COR-L47 (cell line): ENCODE results near the gene GLMP.

Experiments
- DNase-seq: peaks from one replicate; lab custom pipeline; 2025; lab: John Stamatoyannopoulos, UW

The GLMP gene

GRCh38 chr1:156285437-156285836 lies 10.0 kb downstream of the GLMP start:
- no peak for DNase-seq

- DNase-seq: no peak
Measured at GRCh38 chr1:156284757-156285156, 10.7 kb downstream of the GLMP start.

GRCh38 chr1:156284112-156284511 lies 11.4 kb downstream of the GLMP start, which contains the start of gene TMEM79:
Gene TMEM79, plus strand, starts transcription at chr1:156284325. Its CDS starts 902 bp downstream, at chr1:156285227.
- no peak for DNase-seq

GRCh38 chr1:156283521-156283920 lies 12.0 kb downstream of the GLMP start:
- no peak for DNase-seq

DNA sequence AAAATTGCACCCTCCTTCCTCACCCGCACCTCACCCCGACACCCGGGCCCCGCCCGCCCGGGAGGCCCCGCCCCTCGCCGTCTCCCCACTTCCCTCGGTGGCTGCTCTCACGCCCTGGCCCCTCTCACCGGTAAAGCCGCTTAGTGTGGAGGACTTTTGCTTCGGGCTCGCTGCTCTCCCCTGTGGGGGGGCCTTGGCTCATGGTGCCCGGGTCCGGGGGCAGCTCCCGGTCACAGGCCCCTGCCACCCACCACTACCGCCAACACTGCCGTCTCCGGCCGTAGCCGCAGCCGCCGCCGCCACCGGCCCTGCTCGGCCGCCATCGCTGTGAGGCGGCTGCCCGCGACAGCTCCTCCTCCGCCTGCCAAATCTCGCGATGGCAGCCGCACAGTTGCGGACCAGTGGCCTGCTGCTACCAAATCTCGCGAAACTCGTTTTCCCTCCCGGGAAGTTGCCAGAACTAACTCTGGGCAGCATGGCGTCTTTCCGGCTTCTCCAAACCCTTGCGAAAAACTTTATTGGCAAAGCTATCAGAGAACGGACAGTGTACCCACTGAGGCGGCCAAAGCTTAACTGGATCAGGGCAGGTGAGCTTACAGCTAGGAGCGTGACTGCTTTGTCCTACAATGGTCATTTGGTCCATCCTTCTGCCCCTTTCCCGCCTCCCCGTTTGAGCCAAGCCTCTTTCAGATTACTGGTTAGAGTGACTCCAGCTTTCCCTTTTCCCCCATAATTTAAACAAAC lies 12.8 kb downstream of the GLMP start, which contains the start of gene SMG5:
SMG5 (minus strand) TSS at position 347 of the 744 bp plus-strand sequence; CDS start at position 202, 145 bp downstream.
- DNase-seq: peak; percentile 97

GRCh38 chr1:156281693-156282478 lies 13.6 kb downstream of the GLMP start:
- peak; percentile 21 for DNase-seq

DNA sequence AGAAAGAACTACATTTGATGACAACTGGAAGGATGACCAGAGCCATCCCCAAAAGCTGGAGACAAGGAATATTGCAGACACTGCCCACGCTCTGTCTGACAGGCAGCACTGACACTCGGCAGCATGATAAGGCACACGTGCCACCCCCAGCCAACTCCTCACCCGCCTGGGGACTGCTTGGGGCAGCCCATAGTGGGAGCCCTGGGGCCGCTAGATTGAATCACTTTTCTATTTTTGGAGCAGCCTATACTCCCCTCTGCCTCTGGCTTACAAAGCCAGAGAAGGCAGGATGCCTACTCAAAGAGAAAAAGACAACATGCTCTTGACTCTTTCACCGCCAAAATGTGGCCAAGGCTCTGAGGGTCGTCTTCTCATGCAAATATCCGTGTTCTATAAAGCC lies 14.2 kb downstream of the GLMP start:
- no peak for DNase-seq

- DNase-seq: no peak
Measured at GRCh38 chr1:156279837-156280236, 15.6 kb downstream of the GLMP start.

- DNase-seq: no peak
Measured at GRCh38 chr1:156276966-156277381, 18.5 kb downstream of the GLMP start.

DNA sequence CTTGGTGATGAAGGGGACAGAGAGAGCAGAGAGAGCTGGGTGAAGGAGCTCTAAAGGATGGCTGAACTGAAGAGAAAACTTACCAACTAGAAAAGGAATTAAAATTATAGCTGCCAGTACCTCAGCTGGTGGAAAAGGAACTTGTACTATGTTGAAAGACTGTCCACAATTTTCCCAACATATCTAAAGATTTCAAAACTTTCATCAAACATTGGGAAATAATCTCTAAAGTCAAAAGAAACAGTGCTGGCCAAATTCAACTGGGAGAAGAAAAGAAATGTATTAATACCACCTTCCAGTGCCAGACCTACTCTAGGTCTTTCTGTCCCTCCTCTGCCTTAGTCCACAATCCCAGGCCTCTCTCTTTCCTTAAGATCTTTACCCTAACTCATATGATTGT lies 18.9 kb downstream of the GLMP start:
- DNase-seq: no peak

DNA sequence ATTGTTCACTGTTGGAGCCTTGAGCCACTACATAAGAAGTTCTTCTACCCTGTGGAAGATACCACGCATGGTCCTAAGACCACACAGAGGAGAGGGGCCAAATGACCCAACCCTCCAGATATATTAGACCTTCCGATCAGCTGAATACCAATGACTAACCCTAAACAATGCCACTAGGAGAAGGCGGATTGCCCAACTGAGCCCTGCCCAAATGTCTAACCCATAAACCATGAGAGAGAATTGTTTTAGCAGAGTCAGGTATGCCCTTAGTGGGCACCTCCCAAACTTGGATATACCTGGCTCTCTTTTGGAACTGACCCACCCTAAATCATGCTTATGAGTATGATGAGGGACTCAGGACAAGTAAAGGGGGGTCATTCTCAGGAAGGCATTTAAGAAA lies 25.2 kb downstream of the GLMP start:
- DNase-seq: no peak

DNA sequence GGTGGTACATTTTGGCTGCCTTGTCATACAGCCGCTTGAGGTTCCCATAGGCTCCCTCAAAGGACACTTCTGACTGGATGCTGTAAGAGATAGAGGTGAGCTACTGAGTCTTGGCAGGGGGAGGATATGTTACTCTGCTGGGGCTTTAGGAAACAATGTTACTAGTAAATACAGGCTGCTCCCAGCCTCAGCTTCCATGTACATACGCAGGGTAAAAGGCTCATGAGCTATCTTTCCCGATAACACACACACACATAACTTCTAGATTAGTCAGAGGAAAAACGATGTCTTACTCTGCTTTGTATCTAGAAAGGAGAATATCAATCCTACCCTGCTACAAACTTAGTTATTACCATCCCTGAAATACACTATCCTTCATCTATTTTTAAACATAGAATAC lies 27.1 kb downstream of the GLMP start:
- no peak for DNase-seq

DNA sequence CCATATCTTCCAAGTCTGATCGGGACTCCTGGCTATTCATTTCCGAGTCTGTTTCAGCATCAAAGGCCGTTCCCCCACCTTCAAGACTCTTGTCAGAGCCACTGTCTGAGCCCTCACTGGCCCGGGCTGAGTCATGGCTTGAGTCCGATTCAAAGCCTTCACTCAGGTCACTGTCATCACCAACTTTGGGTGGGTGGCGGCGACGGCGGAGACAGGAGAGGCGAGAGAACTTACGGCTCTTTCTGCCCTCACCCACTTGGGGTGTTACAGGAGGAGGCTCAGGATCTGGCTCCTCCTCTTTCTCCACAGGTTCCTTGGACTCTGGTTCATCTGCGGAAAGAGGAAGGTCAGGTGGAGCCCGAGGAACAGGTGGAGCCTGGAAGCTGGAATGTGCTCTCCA lies 29.4 kb downstream of the GLMP start:
- DNase-seq: no peak

DNA sequence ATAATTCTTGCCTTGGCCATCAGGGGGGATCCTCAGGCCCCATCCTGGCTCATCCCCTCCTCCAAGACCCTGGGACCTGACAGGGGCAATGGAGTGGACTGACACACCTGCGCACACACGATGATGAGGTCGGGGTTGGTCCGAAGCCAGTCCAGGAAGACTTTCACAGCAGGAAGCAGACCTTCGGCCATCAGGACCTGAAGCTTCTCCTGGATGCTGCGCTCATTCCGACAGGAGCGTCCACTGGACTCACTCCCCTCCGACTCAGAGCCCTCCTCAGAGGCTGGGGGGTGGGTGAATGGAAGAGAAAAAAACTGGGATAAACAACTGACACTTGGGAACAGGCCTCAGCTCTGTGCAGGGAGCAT lies 32.2 kb downstream of the GLMP start:
- no peak for DNase-seq

GRCh38 chr1:156262461-156263287 lies 32.8 kb downstream of the GLMP start:
- no peak for DNase-seq

DNA sequence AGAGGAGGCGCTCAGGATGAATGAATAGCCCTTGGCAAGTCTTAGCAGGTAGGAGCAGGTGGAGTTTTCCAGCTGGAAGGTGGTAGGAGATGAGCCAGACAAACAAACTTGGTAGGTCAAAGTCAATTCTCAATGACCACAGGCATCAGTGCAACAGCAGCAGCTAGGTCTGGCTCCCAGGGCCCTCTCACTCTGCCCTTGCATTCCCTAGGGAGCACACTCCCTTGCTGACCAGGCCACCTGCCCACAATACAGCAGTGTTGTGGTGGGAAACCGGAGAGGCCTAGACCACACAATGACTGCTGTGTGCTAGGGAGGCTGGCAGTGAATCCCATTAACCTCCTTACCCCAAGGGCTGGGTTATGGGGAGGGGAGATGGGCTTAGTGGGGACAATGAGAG lies 34.6 kb downstream of the GLMP start:
- no peak for DNase-seq

GRCh38 chr1:156259805-156260204 lies 35.7 kb downstream of the GLMP start:
- DNase-seq: no peak

DNA sequence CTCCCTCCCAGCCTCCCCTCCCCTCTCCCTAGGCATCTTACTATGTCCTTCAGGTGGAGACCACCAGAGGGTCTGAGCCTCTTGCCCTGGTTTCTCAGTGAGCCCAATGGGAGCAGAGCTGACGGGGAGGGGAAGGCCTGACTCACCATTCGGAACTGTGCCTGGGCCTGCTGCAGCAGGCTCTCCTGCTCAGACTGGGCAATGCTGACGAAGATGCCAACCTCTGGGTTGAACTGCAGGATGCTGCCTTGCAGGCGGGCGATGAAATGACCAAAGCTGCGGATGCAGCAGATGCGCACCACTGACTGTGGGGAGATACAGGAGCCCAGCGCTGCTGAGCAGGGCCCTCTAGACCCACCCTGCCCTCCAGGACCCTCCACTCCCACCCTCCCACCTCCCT lies 36.6 kb downstream of the GLMP start:
- DNase-seq: no peak

DNA sequence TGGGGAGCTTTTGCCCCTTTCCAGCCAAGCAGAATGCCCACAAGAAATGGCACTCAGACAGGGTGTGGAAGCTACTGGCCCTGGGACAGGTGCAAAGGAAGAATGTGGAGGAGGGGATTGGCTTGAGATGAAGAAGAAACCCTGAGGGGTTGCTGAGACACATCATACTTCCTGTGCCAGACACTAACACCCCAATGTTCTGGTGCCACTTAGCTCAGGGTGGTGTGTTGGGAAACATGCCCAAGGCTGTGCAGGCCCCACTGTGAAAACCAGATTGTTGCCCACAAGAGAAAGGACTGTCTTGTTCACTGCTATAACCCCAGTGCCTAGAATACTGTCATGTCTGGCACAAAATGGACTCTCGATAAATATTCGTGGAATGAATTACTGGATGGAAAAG lies 37.8 kb downstream of the GLMP start:
- no peak for DNase-seq

DNA sequence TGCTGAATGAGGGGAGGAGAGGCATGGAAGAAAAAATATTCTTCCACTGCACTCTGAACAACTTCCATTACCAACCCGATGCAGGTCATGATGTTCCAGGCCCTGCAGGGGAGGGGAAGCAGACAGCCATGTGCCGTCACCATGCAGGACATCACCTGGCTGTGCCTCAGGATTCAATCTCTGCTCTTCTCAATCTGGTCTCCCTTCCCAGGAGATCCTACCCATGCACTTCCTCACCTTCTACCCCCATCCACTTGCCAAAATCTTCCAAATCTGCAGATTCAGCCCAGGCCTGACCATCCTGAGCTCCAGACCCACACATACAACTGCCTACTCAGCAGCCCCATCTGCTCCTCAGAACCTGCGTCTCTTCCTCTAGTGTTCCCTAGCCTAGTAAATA lies 41.8 kb downstream of the GLMP start:
- no peak for DNase-seq

DNA sequence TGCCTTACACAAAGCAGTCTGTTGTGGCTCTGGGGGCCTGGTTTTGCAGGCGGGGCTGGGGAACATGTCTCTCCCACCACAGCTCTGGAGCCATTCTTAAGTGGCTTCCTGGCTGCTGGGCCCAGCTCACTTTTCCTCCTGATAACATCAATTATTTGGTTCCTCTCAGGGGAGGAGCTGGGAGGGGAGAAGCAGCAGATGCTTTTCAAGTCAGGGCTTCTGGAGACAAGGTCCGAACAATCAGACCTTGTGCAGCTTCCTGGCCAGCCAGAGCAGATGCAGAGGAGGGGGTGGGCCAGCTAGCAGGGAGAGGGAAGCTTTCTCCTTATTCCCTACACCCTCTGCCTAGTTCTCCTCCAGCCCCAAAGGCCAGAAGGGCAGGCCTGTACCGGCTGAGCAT lies 44.0 kb downstream of the GLMP start:
- no peak for DNase-seq

DNA sequence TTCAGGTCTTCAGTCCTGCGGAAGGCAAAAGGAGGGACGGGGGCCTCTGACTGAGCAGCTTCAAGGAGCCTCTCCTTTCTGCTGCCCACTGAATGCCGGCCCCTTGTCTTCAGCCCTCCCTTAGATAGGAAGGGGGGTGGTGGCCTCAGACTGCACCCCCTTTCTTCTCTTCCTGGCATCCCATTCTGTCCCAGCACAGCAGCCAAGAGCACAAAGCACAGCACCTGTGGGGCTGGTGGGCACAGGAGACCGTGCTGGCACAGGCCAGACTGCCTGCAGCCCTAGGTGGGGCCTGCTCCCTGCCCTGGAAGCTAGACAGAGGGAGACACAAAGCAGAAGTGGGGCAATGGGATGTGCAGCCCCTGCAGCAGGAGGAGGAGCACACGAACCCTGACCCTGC lies 45.9 kb downstream of the GLMP start:
- no peak for DNase-seq

DNA sequence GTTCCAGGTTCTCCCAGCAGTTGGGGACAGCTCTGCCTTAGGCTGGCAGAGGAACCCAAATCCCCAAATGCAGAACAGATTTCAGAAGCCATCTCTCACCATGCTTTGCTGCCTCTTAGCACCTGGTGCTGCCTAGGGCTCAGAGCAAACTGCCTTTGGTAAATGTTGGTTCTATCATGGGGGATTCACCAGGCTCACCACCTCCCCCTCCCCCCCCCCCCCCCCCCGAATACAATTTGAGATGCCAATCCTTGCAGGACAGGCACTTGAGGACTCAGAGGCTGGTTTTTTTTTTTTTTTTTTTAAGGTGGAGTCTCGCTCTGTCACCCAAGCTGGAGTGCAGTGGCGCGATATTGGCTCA lies 47.2 kb downstream of the GLMP start:
- no peak for DNase-seq
